Neuronal stem cell (in vitro differentiated cells): Measurements from ENCODE around the gene TESPA1.

ENCODE experiments used
- DNase-seq: peaks from one replicate; pipeline ENCODE4 v3.0.0-alpha.2; 2013; ENCODE audit warnings: low spot score
- H2AFZ ChIP-seq: one replicate; pipeline ENCODE4 v1.6.1; 2013; ENCODE audit warnings: mild to moderate bottlenecking, low read length, inconsistent platforms
- H2AK5ac ChIP-seq: 2 replicates; pipeline ENCODE4 v1.6.1; 2013; ENCODE audit warnings: low read depth, mild to moderate bottlenecking, inconsistent platforms, low read length, moderate library complexity, mixed read lengths
- H2BK120ac ChIP-seq: 2 replicates; pipeline ENCODE4 v1.6.1; 2013; ENCODE audit warnings: low read depth, mild to moderate bottlenecking, inconsistent platforms, low read length, moderate library complexity, mixed read lengths
- H2BK12ac ChIP-seq: one replicate; pipeline ENCODE4 v1.6.1; 2013; ENCODE audit warnings: low read length, inconsistent platforms
- H2BK15ac ChIP-seq: 2 replicates; pipeline ENCODE4 v1.6.1; 2013; ENCODE audit warnings: mild to moderate bottlenecking, low read length, inconsistent platforms, mixed read lengths
- H2BK5ac ChIP-seq: one replicate; pipeline ENCODE4 v1.6.1; 2013; ENCODE audit warnings: inconsistent platforms, mild to moderate bottlenecking, low read length, moderate library complexity
- H3K14ac ChIP-seq: one replicate; pipeline ENCODE4 v1.6.1; 2013; ENCODE audit warnings: low read length, inconsistent platforms
- H3K18ac ChIP-seq: 2 replicates; pipeline ENCODE4 v1.6.1; 2013; ENCODE audit warnings: low read length, inconsistent platforms
- H3K23ac ChIP-seq: 2 replicates; pipeline ENCODE4 v1.6.1; 2013; ENCODE audit warnings: low read depth, mild to moderate bottlenecking, mixed read lengths, low read length, inconsistent platforms; ENCODE audit not compliant: poor library complexity
- H3K27ac ChIP-seq: replicated peaks from 3 replicates; pipeline ENCODE4 v1.5.1; 2013; ENCODE audit warnings: low read length, inconsistent platforms
- H3K27me3 ChIP-seq, 3 experiments: 2 replicates each; pipeline ENCODE4 v1.6.1; 2013; ENCODE audit warnings: low read length in 3 of 3, mild to moderate bottlenecking in 2 of 3, inconsistent platforms in 1 of 3, low read depth in 1 of 3, mixed read lengths in 1 of 3, moderate library complexity in 1 of 3; ENCODE audit not compliant: control insufficient read depth in 3 of 3, insufficient read depth in 3 of 3
- H3K36me3 ChIP-seq, 2 donors: replicated peaks in 1 of 2; 2 replicates each; pipeline ENCODE4 v1.6.1; 2013; ENCODE audit warnings: low read length in 2 of 2; ENCODE audit not compliant: control insufficient read depth in 2 of 2, insufficient read depth in 2 of 2
- H3K4ac ChIP-seq: 2 replicates; pipeline ENCODE4 v1.6.1; 2013; ENCODE audit warnings: inconsistent platforms, mild to moderate bottlenecking, low read length, moderate library complexity
- H3K4me1 ChIP-seq, 2 donors: 1 replicate in 1 of 2; 2 replicates in 1 of 2; pipeline ENCODE4 v1.6.1; 2013; ENCODE audit warnings: low read length in 2 of 2, low read depth in 1 of 2; ENCODE audit not compliant: control insufficient read depth in 2 of 2, insufficient read depth in 1 of 2
- H3K4me2 ChIP-seq: one replicate; pipeline ENCODE4 v1.6.1; 2013; ENCODE audit warnings: mild to moderate bottlenecking, low read length, inconsistent platforms; ENCODE audit not compliant: insufficient read depth, poor library complexity, severe bottlenecking
- H3K4me3 ChIP-seq, 2 donors: 2 replicates each; pipeline ENCODE4 v1.5.1; 2013; ENCODE audit warnings: low read length in 2 of 2, mild to moderate bottlenecking in 2 of 2, inconsistent platforms in 1 of 2, moderate library complexity in 1 of 2
- H3K79me1 ChIP-seq: one replicate; pipeline ENCODE4 v1.6.1; 2013; ENCODE audit warnings: low read depth, mild to moderate bottlenecking, inconsistent platforms, low read length, moderate library complexity
- H3K9ac ChIP-seq: one replicate; pipeline ENCODE4 v1.6.1; 2013; ENCODE audit warnings: mild to moderate bottlenecking, low read depth, low read length, inconsistent platforms; ENCODE audit not compliant: poor library complexity
- H3K9me3 ChIP-seq, 2 donors: replicated peaks in 1 of 2; 2 replicates each; pipeline versions ENCODE3 to v1.6.1; 2013; ENCODE audit warnings: low read length in 2 of 2, mild to moderate bottlenecking in 2 of 2, inconsistent platforms in 1 of 2, low read depth in 1 of 2, mixed read lengths in 1 of 2, moderate library complexity in 1 of 2; ENCODE audit not compliant: control insufficient read depth in 2 of 2, insufficient read depth in 1 of 2
- H4K8ac ChIP-seq: one replicate; pipeline ENCODE4 v1.6.1; 2013; ENCODE audit warnings: low read depth, mild to moderate bottlenecking, inconsistent platforms, low read length, moderate library complexity
- H4K91ac ChIP-seq: one replicate; pipeline ENCODE4 v1.6.1; 2013; ENCODE audit warnings: low read length, low read depth, mild to moderate bottlenecking, inconsistent platforms; ENCODE audit not compliant: poor library complexity
- WGBS, 2 donors: extraction: QIAGEN DNeasy Blood & Tissue Kit; methylation state at CpG; one replicate each; pipeline ENCODE4 v1.1.7; 2013; ENCODE audit warnings: missing lambda C conversion rate in 2 of 2, mixed read lengths in 1 of 2; ENCODE audit not compliant: insufficient read length in 2 of 2, insufficient replicate concordance in 1 of 2; ENCODE audit errors: extremely low coverage in 2 of 2; 5-methylcytosine and 5-hydroxymethylcytosine counted together

TESPA1 gene

GRCh38 chr12:54981796-54982195 lies 2.8 kb downstream of the TESPA1 start:
- no peak overlapping the region for H3K14ac ChIP-seq
- no peaks in the 10 kb centered on the region for H3K36me3 ChIP-seq
- no peaks in the 10 kb centered on the region for H3K79me1 ChIP-seq
- no peak overlapping the region for H3K4ac ChIP-seq
- H3K4me2 ChIP-seq, result no peak overlapping the region
- no peak overlapping the region for H2AK5ac ChIP-seq
- H2AFZ ChIP-seq, result no peak overlapping the region
- no peak overlapping the region for H3K4me3 ChIP-seq
- H2BK15ac ChIP-seq, result no peak overlapping the region
- H4K8ac ChIP-seq, result no peak overlapping the region
- H3K18ac ChIP-seq, result no peak overlapping the region
- WGBS, 2 donors, result no CpG with 5 or more reads among the region's 2 CpGs
- no peak overlapping the region for H2BK5ac ChIP-seq
- no peak overlapping the region for H3K27ac ChIP-seq
- no peak for DNase-seq
- no peaks in the 10 kb centered on the region for H3K4me1 ChIP-seq
- no peak overlapping the region for H4K91ac ChIP-seq
- H3K9me3 ChIP-seq, result no peaks in the 10 kb centered on the region
- no peak overlapping the region for H3K23ac ChIP-seq
- H2BK12ac ChIP-seq, result no peak overlapping the region
- H3K9ac ChIP-seq, result no peak overlapping the region
- no peak overlapping the region for H2BK120ac ChIP-seq
- H3K27me3 ChIP-seq, result peaks cover 0 to 2% (median 0%) of the 10 kb centered on the region in 3 experiments

GRCh38 chr12:54980341-54980740 lies 4.2 kb downstream of the TESPA1 start:
- Histone ChIP-seq H3K18ac (no peak overlapping the region), H2BK15ac (no peak overlapping the region), H2BK12ac (no peak overlapping the region), H3K27ac (no peak overlapping the region), H2AFZ (no peak overlapping the region), H4K91ac (no peak overlapping the region), H2AK5ac (no peak overlapping the region), H3K14ac (no peak overlapping the region), H3K79me1 (no peaks in the 10 kb centered on the region), H3K4me2 (no peak overlapping the region), H2BK5ac (no peak overlapping the region), H3K9ac (no peak overlapping the region), H3K27me3 (peaks cover 0 to 2% (median 0%) of the 10 kb centered on the region in 3 experiments), H3K9me3 (no peaks in the 10 kb centered on the region), H3K23ac (no peak overlapping the region), H3K4ac (no peak overlapping the region), H4K8ac (no peak overlapping the region), H2BK120ac (no peak overlapping the region), H3K36me3 (no peaks in the 10 kb centered on the region), H3K4me1 (peaks cover 0 to 2% of the 10 kb centered on the region in 2 donors), H3K4me3 (no peak overlapping the region)
- no peak for DNase-seq
- no CpG with 5 or more reads among the region's 5 CpGs for WGBS, 2 donors

- Histone ChIP-seq H2AFZ (no peak overlapping the region), H3K14ac (no peak overlapping the region), H3K4me3 (no peak overlapping the region), H3K4me1 (peaks cover 0 to 2% of the 10 kb centered on the region in 2 donors), H2BK5ac (no peak overlapping the region), H3K9me3 (no peaks in the 10 kb centered on the region), H4K91ac (no peak overlapping the region), H3K4me2 (no peak overlapping the region), H2BK15ac (no peak overlapping the region), H2AK5ac (no peak overlapping the region), H2BK120ac (no peak overlapping the region), H3K4ac (no peak overlapping the region), H4K8ac (no peak overlapping the region), H3K27ac (no peak overlapping the region), H3K79me1 (no peaks in the 10 kb centered on the region), H3K9ac (no peak overlapping the region), H3K27me3 (peaks cover 0 to 2% (median 0%) of the 10 kb centered on the region in 3 experiments), H3K23ac (no peak overlapping the region), H3K36me3 (no peaks in the 10 kb centered on the region), H2BK12ac (no peak overlapping the region), H3K18ac (no peak overlapping the region)
- no CpG with 5 or more reads among the region's 5 CpGs for WGBS, 2 donors
- no peak for DNase-seq
Measured at GRCh38 chr12:54977857-54978256, 6.7 kb downstream of the TESPA1 start.

GRCh38 chr12:54977155-54977554 lies 7.4 kb downstream of the TESPA1 start:
- H2BK120ac ChIP-seq, result no peak overlapping the region
- no peak overlapping the region for H2BK5ac ChIP-seq
- no peak overlapping the region for H4K91ac ChIP-seq
- H3K4me3 ChIP-seq, result no peak overlapping the region
- H3K9me3 ChIP-seq, result no peaks in the 10 kb centered on the region
- peaks cover 0 to 2% (median 0%) of the 10 kb centered on the region in 3 experiments for H3K27me3 ChIP-seq
- H3K9ac ChIP-seq, result no peak overlapping the region
- H3K18ac ChIP-seq, result no peak overlapping the region
- no peak overlapping the region for H4K8ac ChIP-seq
- H3K4me1 ChIP-seq, result peaks cover 0 to 2% of the 10 kb centered on the region in 2 donors
- H2BK15ac ChIP-seq, result no peak overlapping the region
- H2AFZ ChIP-seq, result no peak overlapping the region
- no peak overlapping the region for H3K23ac ChIP-seq
- no CpG with 5 or more reads among the region's 3 CpGs for WGBS, 2 donors
- no peak overlapping the region for H3K4ac ChIP-seq
- no peak for DNase-seq
- no peak overlapping the region for H3K27ac ChIP-seq
- no peak overlapping the region for H2AK5ac ChIP-seq
- no peaks in the 10 kb centered on the region for H3K36me3 ChIP-seq
- H2BK12ac ChIP-seq, result no peak overlapping the region
- H3K79me1 ChIP-seq, result no peaks in the 10 kb centered on the region
- no peak overlapping the region for H3K14ac ChIP-seq
- no peak overlapping the region for H3K4me2 ChIP-seq
